ENCODE data around the gene VDR.

- TF ChIP-seq, protein P1, sequence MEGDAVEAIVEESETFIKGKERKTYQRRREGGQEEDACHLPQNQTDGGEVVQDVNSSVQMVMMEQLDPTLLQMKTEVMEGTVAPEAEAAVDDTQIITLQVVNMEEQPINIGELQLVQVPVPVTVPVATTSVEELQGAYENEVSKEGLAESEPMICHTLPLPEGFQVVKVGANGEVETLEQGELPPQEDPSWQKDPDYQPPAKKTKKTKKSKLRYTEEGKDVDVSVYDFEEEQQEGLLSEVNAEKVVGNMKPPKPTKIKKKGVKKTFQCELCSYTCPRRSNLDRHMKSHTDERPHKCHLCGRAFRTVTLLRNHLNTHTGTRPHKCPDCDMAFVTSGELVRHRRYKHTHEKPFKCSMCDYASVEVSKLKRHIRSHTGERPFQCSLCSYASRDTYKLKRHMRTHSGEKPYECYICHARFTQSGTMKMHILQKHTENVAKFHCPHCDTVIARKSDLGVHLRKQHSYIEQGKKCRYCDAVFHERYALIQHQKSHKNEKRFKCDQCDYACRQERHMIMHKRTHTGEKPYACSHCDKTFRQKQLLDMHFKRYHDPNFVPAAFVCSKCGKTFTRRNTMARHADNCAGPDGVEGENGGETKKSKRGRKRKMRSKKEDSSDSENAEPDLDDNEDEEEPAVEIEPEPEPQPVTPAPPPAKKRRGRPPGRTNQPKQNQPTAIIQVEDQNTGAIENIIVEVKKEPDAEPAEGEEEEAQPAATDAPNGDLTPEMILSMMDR (IDR thresholded peaks at IDR 0.05; ENCODE audit: borderline replicate concordance, extremely low read depth, low read length, poor library complexity, severe bottlenecking), result no peak
- no peak for TF ChIP-seq EZH2 (IDR thresholded peaks at IDR 0.05; ENCODE audit: borderline replicate concordance, low read depth, low read length, severe bottlenecking)
Measured at GRCh38 chr12:47822863-47823262, 81.9 kb downstream of the VDR start.

Measured in DND-41 (cell line).